Cortex of kidney (tissue), 1 donor: ENCODE data around the gene ARID1A.
"Not testable (repeated sequence)": the region's sequence is repeated elsewhere in the genome, so short reads cannot be mapped to it uniquely, and the experiment has no call there.

ENCODE experiments used
- DNase-seq: peaks from one replicate; lab custom pipeline; 2025; lab: John Stamatoyannopoulos, UW

The ARID1A gene

GRCh38 chr1:26787706-26788514, 92.1 kb downstream of the ARID1A start, which contains the start of gene PIGV:
Gene PIGV (plus strand): TSS chr1:26787950. CDS start chr1:26790816, 2,866 bp downstream.
- DNase-seq: no peak

GRCh38 chr1:26788515-26788785, 92.6 kb downstream of the ARID1A start:
- no peak for DNase-seq

- no peak for DNase-seq
Observed at GRCh38 chr1:26788836-26789611, 93.2 kb downstream of the ARID1A start.

- DNase-seq: no peak
Observed at GRCh38 chr1:26789612-26789865, 93.7 kb downstream of the ARID1A start.

GRCh38 chr1:26789931-26790330, 94.1 kb downstream of the ARID1A start:
- no peak for DNase-seq

GRCh38 chr1:26790551-26790953, 94.7 kb downstream of the ARID1A start:
- DNase-seq: no peak

DNA sequence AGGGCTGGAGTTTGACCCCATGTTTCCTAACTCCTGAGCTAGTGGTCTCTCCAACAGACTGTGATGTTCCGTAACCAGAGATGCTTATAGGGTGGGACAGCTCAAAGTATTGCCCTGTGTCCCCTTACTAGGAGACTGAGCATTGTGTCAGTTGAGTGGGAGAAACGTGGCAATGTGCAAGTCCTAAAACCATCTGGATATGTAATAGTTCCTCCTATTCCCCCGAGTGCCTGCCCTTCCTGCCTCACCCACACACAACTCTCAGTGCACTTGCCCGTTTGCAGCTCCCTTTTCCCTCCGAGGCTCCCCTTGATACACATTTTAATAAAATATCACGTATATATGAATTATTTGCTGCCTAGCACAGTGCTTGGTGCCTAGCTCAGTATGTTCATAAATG, 95.3 kb downstream of the ARID1A start:
- no peak for DNase-seq

GRCh38 chr1:26791626-26792025, 95.8 kb downstream of the ARID1A start:
- no peak for DNase-seq

DNA sequence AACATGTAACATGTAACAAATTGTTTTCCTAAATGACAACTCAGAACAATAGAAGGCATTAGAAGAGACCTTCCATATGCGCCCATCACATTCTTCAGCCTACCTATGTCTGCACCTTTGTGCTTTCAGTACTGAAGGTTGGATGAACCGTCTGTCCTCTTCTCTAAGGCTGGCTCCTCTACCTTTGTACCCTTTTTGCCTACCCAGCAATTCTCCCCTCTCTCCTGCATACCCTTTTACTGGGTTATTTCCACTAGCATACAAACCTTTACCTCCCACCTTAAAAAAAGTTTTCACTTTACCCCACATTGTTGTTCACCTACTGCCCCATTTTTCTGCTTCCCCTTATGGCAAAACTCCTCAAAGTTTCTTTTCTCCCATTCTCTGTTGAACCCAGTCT, 97.1 kb downstream of the ARID1A start:
- no peak for DNase-seq

DNA sequence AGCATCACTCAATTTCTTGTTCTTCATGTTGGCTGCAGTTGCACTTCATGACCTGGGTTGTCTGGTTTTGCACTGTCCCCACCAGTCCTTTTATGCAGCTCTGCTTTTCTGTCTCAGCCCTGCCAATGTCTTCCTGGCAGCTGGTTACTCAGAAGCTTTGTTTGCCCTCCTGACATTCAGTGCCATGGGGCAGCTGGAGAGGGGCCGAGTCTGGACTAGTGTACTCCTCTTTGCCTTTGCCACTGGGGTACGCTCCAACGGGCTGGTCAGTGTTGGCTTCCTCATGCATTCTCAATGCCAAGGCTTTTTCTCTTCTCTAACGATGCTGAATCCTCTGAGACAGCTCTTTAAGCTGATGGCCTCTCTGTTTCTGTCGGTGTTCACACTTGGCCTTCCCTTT, 98.6 kb downstream of the ARID1A start:
- DNase-seq: no peak

DNA sequence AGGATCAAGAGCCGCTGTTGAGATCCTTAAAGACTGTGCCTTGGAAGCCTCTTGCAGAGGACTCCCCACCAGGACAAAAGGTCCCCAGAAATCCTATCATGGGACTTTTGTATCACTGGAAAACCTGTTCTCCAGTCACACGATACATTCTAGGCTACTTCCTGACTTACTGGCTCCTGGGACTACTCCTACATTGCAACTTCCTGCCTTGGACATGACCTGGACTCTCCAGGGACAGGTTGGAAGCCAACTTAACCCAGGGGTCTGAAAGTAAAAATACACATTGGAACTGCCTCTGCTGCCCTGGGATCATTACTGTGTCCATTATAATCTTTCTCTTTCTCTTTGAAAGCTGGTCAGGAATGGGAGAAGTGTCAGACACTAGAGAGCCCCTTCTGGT, 101.8 kb downstream of the ARID1A start:
- DNase-seq: no peak

DNA sequence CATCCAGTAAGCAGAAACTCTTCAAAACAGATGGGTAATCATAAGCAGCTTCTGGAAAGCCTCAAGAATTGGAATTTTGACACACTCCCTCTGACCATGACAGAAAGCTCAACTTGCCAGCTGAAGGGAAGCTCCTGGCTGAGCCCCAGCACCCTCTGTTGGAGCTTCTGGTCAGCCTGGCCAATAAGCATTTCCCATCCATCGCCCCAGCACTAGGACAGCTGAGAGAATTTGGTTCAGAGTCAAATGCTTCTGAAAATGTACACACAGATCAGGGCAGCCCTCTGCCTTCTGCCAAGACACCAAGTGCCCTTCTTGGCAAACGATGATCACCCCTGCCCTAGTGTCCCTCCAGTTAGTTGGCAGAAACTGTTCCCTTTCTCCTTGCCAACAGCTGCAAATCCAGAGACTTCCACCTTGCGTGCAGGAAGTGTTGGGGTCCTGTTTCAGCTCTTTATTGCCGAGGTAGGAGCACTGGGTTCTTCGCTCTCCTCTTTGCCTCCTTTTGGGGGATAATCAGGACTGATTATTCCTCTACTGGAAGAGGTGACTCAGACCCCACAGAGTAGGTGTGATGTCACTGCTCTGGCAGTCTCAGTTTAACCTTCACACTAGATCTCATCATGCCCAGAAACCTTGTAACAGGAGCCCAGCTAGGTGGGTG, 103.8 kb downstream of the ARID1A start:
- DNase-seq: no peak

- not testable (repeated sequence) for DNase-seq
Observed at GRCh38 chr1:26803932-26804331, 108.1 kb downstream of the ARID1A start.

- DNase-seq: not testable (repeated sequence)
Observed at GRCh38 chr1:26810105-26810504, 114.3 kb downstream of the ARID1A start.

GRCh38 chr1:26811057-26811456, 115.2 kb downstream of the ARID1A start:
- DNase-seq: no peak

- no peak for DNase-seq
Observed at GRCh38 chr1:26811708-26812107, 115.9 kb downstream of the ARID1A start.

- no peak for DNase-seq
Observed at GRCh38 chr1:26814377-26814776, 118.6 kb downstream of the ARID1A start.

DNA sequence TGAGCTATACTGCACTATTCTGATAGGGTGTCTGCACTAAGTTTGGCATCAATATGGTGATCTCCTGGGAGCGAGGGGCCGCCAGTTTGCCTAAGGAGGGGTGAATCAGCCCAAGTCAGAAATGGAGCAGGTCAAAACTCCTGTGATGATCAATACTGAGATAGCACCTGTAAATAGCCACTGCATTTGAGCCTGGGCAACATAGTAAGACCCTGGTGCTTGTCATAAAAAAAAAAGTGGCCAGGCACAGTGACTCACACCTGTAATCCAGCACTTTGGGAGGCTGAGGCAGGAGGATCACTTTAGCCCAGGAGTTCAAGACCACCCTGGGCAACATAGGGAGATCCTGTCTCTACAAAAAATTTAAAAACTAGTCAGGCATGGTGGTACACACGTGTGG, 119.1 kb downstream of the ARID1A start:
- DNase-seq: no peak

DNA sequence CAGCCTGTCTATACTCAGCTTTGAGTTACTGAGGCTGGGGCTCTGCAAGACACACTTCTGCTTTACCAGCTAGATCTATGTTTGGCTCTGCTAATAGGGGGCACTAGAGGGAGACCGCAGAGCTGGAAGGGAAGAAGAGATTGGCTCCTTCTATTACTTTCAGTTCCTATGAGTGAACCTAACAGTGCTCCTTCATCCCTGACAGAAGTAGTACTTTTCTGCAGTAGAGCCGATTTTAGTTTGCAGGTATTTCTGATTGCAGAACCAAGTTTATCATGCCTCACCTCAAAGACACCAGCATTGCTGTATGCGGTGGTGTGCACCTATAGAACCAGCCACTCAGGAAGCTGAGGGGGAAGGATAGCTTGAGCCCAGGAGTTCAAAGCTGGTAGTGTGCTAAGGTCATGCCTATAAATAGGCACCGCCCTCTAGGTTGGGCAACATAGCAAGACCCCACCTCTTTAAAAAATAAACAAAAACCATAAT, 125.0 kb downstream of the ARID1A start:
- DNase-seq: no peak

GRCh38 chr1:26822737-26823395, 127.1 kb downstream of the ARID1A start:
- DNase-seq: no peak

- no peak for DNase-seq
Observed at GRCh38 chr1:26824731-26825130, 128.9 kb downstream of the ARID1A start.

GRCh38 chr1:26826261-26827105, 130.7 kb downstream of the ARID1A start, which contains the start of gene ZDHHC18:
Gene ZDHHC18 (plus strand): TSS chr1:26826688. CDS start chr1:26826805, 117 bp downstream.
- no peak for DNase-seq
